GM23338 (cell line): ENCODE data around the gene OOEP. TPM values are rescaled to one million over a fixed set of nuclear protein-coding genes. Genes with fewer than 3 reads are reported as not detected.

Experiments used
- CREB1 ChIP-seq: fragments of 250-450 bp; sonication (Bioruptor Pico); IDR thresholded peaks from 2 replicates; pipeline ENCODE4 v1.5.0; 2020; ENCODE audit warnings: low read depth, mild to moderate bottlenecking, moderate library complexity
- EZH2phosphoT487 ChIP-seq: fragments of 200-600 bp; sonication (generic); IDR thresholded peaks from one replicate; pipeline ENCODE4 v1.8.1; 2018; ENCODE audit warnings: antibody characterized with exemption; ENCODE audit not compliant: unreplicated experiment
- JUNB ChIP-seq: IDR thresholded peaks from one replicate; pipeline ENCODE4 v1.6.1; 2016; ENCODE audit warnings: antibody characterized with exemption; ENCODE audit not compliant: unreplicated experiment
- NANOG ChIP-seq: IDR thresholded peaks from 2 replicates; pipeline ENCODE4 v1.6.1; 2016; ENCODE audit warnings: antibody characterized with exemption, borderline replicate concordance
- POLR2AphosphoS5 ChIP-seq: IDR thresholded peaks from 2 replicates; pipeline ENCODE4 v1.6.1; 2016; ENCODE audit warnings: antibody characterized with exemption, low read depth
- ZNF114 ChIP-seq: fragments of 250-450 bp; sonication (Bioruptor Pico); IDR thresholded peaks from 2 replicates; pipeline ENCODE4 v1.5.0; 2020; ENCODE audit warnings: mild to moderate bottlenecking, moderate library complexity
- ZNF331 ChIP-seq: fragments of 250-450 bp; sonication (Bioruptor Pico); IDR thresholded peaks from 2 replicates; pipeline ENCODE4 v1.5.0; 2020; ENCODE audit warnings: low read depth, mild to moderate bottlenecking, moderate library complexity
- ZNF462 ChIP-seq: fragments of 250-450 bp; sonication (Bioruptor Pico); IDR thresholded peaks from 2 replicates; pipeline ENCODE4 v1.5.0; 2020; ENCODE audit warnings: mild to moderate bottlenecking, moderate library complexity
- polyA plus RNA-seq: library from polyadenylated mRNA; unstranded; fragments of >200 nt; fragmentation: Nextera tagmentation; extraction: Ambion mirVana; gene quantifications from 2 replicates; pipeline ENCODE4 v1.2.1, GENCODE V29; 2016
- total RNA-seq: library from RNA; depleted of rRNA; stranded (reverse); fragments of >200 nt; shearing (Covaris generic); gene quantifications from 2 replicates; pipeline ENCODE4 v1.2.3, GENCODE V29; 2014
- TF ChIP-seq, protein P1 (sequence below), 2 experiments: fragments of 200-600 bp in 1 of 2; sonication (generic) in 1 of 2; conservative IDR thresholded peaks; 2 replicates each; pipeline versions ENCODE4 v1.5.1 to v1.6.1; 2016 to 2017; ENCODE audit warnings: antibody characterized with exemption in 2 of 2, low read depth in 2 of 2, mild to moderate bottlenecking in 2 of 2, moderate library complexity in 1 of 2
- TF ChIP-seq, protein P2 (sequence below): IDR thresholded peaks from 2 replicates; pipeline ENCODE4 v1.6.1; 2016; ENCODE audit warnings: antibody characterized with exemption

OOEP gene
- total and polyA plus RNA-seq, 2 experiments from 2014 or later = 0.73 TPM; not detected in 1

DNA sequence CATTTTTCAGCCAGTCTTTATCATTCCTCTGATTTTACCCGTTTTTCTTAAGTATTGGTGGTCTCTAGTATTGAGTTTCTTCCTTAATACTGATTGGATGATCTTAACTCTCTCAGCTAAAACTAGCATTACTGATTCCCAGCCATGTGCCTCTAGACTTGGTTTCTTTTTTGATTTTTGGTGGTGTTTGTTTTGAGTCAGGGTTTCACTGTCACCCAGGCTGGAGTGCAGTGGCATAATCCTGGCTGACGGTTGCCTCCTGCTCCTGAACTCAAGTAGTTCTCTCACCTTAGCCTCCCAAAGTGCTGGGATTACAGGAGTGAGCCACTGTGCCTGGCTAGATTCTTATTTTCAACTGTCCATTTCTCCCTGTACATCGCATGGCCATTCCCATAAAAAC lies 40.5 kb downstream of the OOEP start (continued):
- no peak for TF ChIP-seq ZNF462 (CRISPR knock-in tag)
- TF ChIP-seq ZNF331 = no peak
- TF ChIP-seq, protein P1, sequence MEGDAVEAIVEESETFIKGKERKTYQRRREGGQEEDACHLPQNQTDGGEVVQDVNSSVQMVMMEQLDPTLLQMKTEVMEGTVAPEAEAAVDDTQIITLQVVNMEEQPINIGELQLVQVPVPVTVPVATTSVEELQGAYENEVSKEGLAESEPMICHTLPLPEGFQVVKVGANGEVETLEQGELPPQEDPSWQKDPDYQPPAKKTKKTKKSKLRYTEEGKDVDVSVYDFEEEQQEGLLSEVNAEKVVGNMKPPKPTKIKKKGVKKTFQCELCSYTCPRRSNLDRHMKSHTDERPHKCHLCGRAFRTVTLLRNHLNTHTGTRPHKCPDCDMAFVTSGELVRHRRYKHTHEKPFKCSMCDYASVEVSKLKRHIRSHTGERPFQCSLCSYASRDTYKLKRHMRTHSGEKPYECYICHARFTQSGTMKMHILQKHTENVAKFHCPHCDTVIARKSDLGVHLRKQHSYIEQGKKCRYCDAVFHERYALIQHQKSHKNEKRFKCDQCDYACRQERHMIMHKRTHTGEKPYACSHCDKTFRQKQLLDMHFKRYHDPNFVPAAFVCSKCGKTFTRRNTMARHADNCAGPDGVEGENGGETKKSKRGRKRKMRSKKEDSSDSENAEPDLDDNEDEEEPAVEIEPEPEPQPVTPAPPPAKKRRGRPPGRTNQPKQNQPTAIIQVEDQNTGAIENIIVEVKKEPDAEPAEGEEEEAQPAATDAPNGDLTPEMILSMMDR (conservative IDR thresholded peaks at IDR 0.05; ENCODE audit: low read depth in 2 of 2) = no peak
- TF ChIP-seq, protein P2, sequence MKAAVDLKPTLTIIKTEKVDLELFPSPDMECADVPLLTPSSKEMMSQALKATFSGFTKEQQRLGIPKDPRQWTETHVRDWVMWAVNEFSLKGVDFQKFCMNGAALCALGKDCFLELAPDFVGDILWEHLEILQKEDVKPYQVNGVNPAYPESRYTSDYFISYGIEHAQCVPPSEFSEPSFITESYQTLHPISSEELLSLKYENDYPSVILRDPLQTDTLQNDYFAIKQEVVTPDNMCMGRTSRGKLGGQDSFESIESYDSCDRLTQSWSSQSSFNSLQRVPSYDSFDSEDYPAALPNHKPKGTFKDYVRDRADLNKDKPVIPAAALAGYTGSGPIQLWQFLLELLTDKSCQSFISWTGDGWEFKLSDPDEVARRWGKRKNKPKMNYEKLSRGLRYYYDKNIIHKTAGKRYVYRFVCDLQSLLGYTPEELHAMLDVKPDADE = no peak
- no peak for TF ChIP-seq ZNF114 (CRISPR knock-in tag)
- TF ChIP-seq JUNB = no peak
- no peak for TF ChIP-seq NANOG
- TF ChIP-seq POLR2AphosphoS5 = no peak
- TF ChIP-seq EZH2phosphoT487 = no peak
- no peak for TF ChIP-seq CREB1 (CRISPR knock-in tag)
